Dermis blood vessel endothelial cell (primary cell): ENCODE data around the gene PIP4K2C. TPM values are rescaled to one million over a fixed set of nuclear protein-coding genes. Genes with fewer than 3 reads are reported as not detected.
"Not testable (repeated sequence)": the region's sequence is repeated elsewhere in the genome, so short reads cannot be mapped to it uniquely, and the experiment has no call there.

ENCODE experiments used
- DNase-seq: peaks from one replicate; pipeline ENCODE4 v3.0.0; 2010
- total RNA-seq: library from RNA; depleted of rRNA; stranded (reverse); fragments of >200 nt; gene quantifications from 2 replicates; pipeline ENCODE4 v1.2.3, GENCODE V29; 2014

The PIP4K2C gene
- total RNA-seq, 1 donor from 2014 or later, result 10.2 TPM

GRCh38 chr12:57560516-57560915 is 30.5 kb upstream of the PIP4K2C start:
- no peak for DNase-seq

- DNase-seq, result not testable (repeated sequence)
Measured at GRCh38 chr12:57561117-57561516, 29.9 kb upstream of the PIP4K2C start.

GRCh38 chr12:57563358-57563757 is 27.6 kb upstream of the PIP4K2C start:
- no peak for DNase-seq

GRCh38 chr12:57564178-57564740 is 26.7 kb upstream of the PIP4K2C start:
- DNase-seq, result no peak

- no peak for DNase-seq
Measured at GRCh38 chr12:57568838-57569237, 22.2 kb upstream of the PIP4K2C start.

- no peak for DNase-seq
Measured at GRCh38 chr12:57569858-57570257, 21.1 kb upstream of the PIP4K2C start.

GRCh38 chr12:57570438-57570837 is 20.6 kb upstream of the PIP4K2C start:
- DNase-seq, result not testable (repeated sequence)

- no peak for DNase-seq
Measured at GRCh38 chr12:57571926-57572762, 18.8 kb upstream of the PIP4K2C start.

GRCh38 chr12:57574795-57575194 is 16.2 kb upstream of the PIP4K2C start:
- no peak for DNase-seq

GRCh38 chr12:57575771-57576612 is 15.0 kb upstream of the PIP4K2C start:
- no peak for DNase-seq

- DNase-seq, result no peak
Measured at GRCh38 chr12:57576613-57577160, 14.3 kb upstream of the PIP4K2C start.

- no peak for DNase-seq
Measured at GRCh38 chr12:57577981-57578758, 12.8 kb upstream of the PIP4K2C start.

- no peak for DNase-seq
Measured at GRCh38 chr12:57579011-57579410, 12.0 kb upstream of the PIP4K2C start.

GRCh38 chr12:57579677-57580465 is 11.1 kb upstream of the PIP4K2C start:
- no peak for DNase-seq

GRCh38 chr12:57580466-57580795 is 10.6 kb upstream of the PIP4K2C start:
- no peak for DNase-seq

- DNase-seq, result no peak
Measured at GRCh38 chr12:57581802-57582201, 9.2 kb upstream of the PIP4K2C start.

GRCh38 chr12:57582440-57582839 is 8.6 kb upstream of the PIP4K2C start:
- no peak for DNase-seq

GRCh38 chr12:57583008-57583831 is 7.8 kb upstream of the PIP4K2C start:
- peak; percentile 89 for DNase-seq

- no peak for DNase-seq
Measured at GRCh38 chr12:57584050-57584449, 6.9 kb upstream of the PIP4K2C start.

- no peak for DNase-seq
Measured at GRCh38 chr12:57584690-57585089, 6.3 kb upstream of the PIP4K2C start.

GRCh38 chr12:57585156-57585555 is 5.8 kb upstream of the PIP4K2C start:
- no peak for DNase-seq
